NCI-H774 (cell line): ENCODE results near the gene ASAH2B.

ENCODE experiments used
- DNase-seq: peaks from one replicate; lab custom pipeline; 2025; lab: John Stamatoyannopoulos, UW

The ASAH2B gene

DNA sequence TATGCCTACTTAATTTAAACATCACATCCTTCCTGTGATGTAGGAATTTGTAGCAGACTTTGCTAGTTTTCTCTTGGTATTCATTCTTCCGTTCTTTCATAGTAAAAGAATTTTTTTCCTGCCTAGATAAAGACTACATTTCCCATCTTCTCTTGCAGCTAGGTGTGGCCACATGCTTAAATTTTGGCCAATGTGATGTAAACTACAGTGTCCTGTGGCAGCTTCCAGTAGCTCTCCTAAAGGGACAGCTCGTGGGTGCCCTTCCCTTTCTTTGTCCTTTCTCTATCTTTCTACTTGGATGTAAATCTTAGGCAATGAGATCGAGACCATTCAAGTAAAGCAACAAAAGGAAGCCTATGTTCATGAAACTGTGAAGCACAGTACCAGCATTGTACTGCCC is 58.6 kb downstream of the ASAH2B start:
- no peak for DNase-seq

DNA sequence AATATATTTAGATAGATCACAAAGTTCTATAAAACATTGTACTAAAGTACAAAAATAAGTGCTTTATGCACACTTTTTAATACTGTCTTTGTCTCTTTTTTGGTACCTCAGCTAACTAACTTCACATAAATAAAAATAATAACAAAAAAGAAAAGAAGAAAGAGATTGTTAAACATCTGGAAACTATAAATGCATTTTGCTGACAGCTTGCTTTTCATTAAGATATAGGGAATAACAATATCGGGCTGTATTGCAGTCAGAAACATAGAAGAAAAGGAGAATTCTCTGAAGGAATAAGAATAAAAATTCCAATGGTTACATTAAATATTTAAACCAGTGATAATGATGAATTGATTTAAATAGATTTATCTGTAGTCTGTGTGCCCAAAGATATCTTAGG is 59.9 kb downstream of the ASAH2B start:
- DNase-seq, result no peak

DNA sequence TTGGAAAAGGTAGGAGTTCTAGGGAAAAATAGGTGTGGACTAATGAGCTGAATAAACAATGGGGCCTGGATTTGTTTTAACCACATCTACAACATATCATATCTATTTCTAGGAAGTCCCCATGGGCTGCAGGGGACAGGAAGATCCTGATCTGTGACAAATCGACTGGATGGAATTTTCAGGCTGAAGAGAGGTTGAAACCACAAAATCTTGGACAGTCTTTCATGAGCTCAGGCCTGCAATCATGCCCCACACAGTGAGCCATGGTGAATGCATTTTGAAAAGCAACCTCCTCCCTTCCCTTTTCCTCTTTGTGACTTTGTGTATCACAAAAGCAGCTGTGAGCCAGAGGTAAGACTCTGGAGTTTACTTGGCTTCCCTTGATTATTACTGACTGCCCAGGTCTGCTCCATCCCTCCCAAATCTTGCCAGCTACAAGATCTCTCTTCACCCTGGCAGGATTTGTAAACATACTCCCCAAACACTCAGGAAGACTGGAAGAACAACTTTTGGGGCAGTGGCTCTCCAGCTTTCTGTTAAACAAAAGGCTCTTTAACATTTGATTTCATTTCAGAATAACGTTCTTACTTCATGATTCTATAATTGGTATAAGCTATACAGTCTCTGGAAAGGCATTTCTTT is 66.4 kb downstream of the ASAH2B start:
- DNase-seq, result no peak

DNA sequence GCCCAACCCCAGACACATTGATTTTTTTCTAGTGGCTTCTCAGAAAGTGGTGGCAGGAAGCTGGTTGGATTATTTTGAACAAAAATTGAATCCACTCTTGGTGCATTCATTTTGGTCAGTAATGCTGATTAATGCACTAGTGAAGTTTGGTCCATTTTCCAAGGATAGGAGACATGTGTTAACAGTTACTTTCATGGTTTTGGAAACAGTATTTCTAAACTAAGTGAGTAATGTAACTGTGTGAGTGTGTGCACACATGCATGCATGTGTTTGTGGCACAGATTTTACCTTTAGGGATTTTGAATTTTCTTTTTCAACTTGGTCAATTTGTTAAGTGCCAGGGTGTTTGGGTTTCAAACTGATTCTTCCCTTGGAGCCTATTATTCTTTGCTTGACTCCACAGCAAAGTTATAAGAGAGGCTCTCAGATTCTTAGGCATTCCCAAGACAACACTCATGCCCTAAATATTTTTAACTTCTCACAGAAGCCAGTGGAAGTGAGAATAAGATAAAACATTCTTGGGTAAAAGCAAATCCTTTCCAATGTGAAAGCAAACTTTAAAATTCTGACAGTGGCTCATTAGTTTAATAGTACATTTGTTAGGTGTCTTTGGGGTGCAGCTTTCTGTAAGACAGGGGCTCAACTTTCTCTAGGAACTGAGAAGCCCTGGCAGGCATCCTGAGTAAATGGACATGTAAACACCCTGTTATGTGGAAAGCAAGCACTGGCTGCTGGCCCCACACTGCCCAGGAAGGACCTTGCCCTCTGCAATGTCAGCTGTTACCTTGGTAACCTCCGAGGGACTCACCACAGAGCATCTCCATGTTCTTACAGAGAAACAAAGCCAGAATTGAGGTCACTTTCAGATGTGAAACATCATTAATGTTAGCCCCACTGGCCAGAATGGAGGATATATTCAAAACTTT is 68.4 kb downstream of the ASAH2B start:
- DNase-seq, result no peak
